Smooth muscle cell (in vitro differentiated cells): Measurements from ENCODE around the gene IFI16. TPM values are rescaled to one million over a fixed set of nuclear protein-coding genes. Genes with fewer than 3 reads are reported as not detected.

Source experiments
- DNase-seq: peaks from one replicate; lab custom pipeline; 2025; ENCODE audit not compliant: unreplicated experiment; lab: John Stamatoyannopoulos, UW
- H2AFZ ChIP-seq: fragments of 200-600 bp; sonication (generic); 2 replicates; pipeline ENCODE4 v1.6.0; 2016; ENCODE audit warnings: antibody characterized with exemption, low read depth, mild to moderate bottlenecking
- H3F3A ChIP-seq: fragments of 200-600 bp; sonication (generic); 2 replicates; pipeline ENCODE4 v1.6.0; 2017; ENCODE audit warnings: antibody characterized with exemption, low read depth
- H3K27ac ChIP-seq: fragments of 200-600 bp; sonication (generic); 2 replicates; pipeline ENCODE4 v1.5.1; 2016; ENCODE audit warnings: low read depth, mild to moderate bottlenecking
- H3K27me3 ChIP-seq: fragments of 200-600 bp; sonication (generic); 2 replicates; pipeline ENCODE4 v1.6.1; 2016; ENCODE audit warnings: low read depth, mild to moderate bottlenecking
- H3K36me3 ChIP-seq: fragments of 200-600 bp; sonication (generic); 2 replicates; pipeline ENCODE4 v1.5.1; 2016; ENCODE audit warnings: low read depth
- H3K4me1 ChIP-seq: fragments of 200-600 bp; sonication (generic); 2 replicates; pipeline ENCODE4 v1.5.1; 2016; ENCODE audit warnings: low read depth
- H3K4me2 ChIP-seq: fragments of 200-600 bp; sonication (generic); 2 replicates; pipeline ENCODE4 v1.6.0; 2016; ENCODE audit warnings: mild to moderate bottlenecking
- H3K4me3 ChIP-seq: fragments of 200-600 bp; sonication (generic); 2 replicates; pipeline ENCODE4 v1.5.1; 2016; ENCODE audit warnings: mild to moderate bottlenecking
- H3K79me2 ChIP-seq: fragments of 200-600 bp; sonication (generic); 2 replicates; pipeline ENCODE4 v1.6.0; 2016; ENCODE audit warnings: low read depth, mild to moderate bottlenecking
- H3K9ac ChIP-seq: fragments of 200-600 bp; sonication (generic); 2 replicates; pipeline ENCODE4 v1.6.0; 2016; ENCODE audit warnings: low read depth
- H3K9me3 ChIP-seq: fragments of 200-600 bp; sonication (generic); replicated peaks from 2 replicates; pipeline ENCODE4 v1.5.1; 2016; ENCODE audit warnings: low read depth
- H4K20me1 ChIP-seq: fragments of 200-600 bp; sonication (generic); 2 replicates; pipeline ENCODE4 v1.6.0; 2016; ENCODE audit warnings: low read depth
- CTCF ChIP-seq: fragments of 200-600 bp; sonication (generic); IDR thresholded peaks from 2 replicates; pipeline ENCODE4 v1.5.1; 2017; ENCODE audit warnings: borderline replicate concordance, mild to moderate bottlenecking, antibody characterized with exemption; ENCODE audit not compliant: insufficient read depth, poor library complexity, severe bottlenecking
- WGBS: methylation state at CpG from one replicate; pipeline ENCODE4 v1.1.7; 2016; ENCODE audit warnings: low lambda C conversion rate; 5-methylcytosine and 5-hydroxymethylcytosine counted together
- polyA plus RNA-seq: library from polyadenylated mRNA; unstranded; fragments of >200 nt; fragmentation: Nextera tagmentation; extraction: Ambion mirVana; gene quantifications from 2 replicates; pipeline ENCODE4 v1.2.1, GENCODE V29; 2016
- total RNA-seq: library from RNA; depleted of rRNA; stranded (reverse); fragments of >200 nt; gene quantifications from 2 replicates; pipeline ENCODE4 v1.2.3, GENCODE V29; 2014

The IFI16 gene
- total and polyA plus RNA-seq, 2 experiments from 2014 or later = 92.1 to 114 TPM

DNA sequence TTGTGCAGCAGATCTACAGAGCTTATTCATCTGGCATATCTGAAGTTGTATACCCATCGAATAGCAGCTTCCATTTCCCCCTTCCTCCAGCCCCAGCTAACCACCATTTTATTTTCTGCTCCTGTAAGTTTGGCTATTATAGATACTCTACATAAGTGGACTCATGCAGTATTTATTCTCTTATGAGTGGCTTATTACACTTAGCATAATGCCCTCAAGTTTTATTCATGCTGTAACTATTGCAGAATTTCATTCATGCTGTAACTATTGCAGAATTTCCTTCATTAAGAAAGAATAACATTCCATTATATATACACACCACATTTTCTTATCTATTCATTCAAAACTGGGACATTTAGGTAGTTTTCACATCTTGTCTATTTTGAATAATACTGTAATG, 30.5 kb upstream of the IFI16 start:
- Histone ChIP-seq H3K27me3 (no peaks in the 10 kb centered on the region), H3K79me2 (no peaks in the 10 kb centered on the region), H3K36me3 (no peaks in the 10 kb centered on the region), H3K27ac (no peak overlapping the region), H3K9ac (no peak overlapping the region), H3K4me1 (no peaks in the 10 kb centered on the region), H3K9me3 (no peaks in the 10 kb centered on the region), H4K20me1 (no peaks in the 10 kb centered on the region), H3K4me2 (no peak overlapping the region), H2AFZ (no peak overlapping the region), H3K4me3 (no peak overlapping the region), H3F3A (no peaks in the 10 kb centered on the region)
- DNase-seq = no peak
- TF ChIP-seq CTCF = no peak
- 85% methylated on average over 1 of the region's 1 CpG for WGBS

DNA sequence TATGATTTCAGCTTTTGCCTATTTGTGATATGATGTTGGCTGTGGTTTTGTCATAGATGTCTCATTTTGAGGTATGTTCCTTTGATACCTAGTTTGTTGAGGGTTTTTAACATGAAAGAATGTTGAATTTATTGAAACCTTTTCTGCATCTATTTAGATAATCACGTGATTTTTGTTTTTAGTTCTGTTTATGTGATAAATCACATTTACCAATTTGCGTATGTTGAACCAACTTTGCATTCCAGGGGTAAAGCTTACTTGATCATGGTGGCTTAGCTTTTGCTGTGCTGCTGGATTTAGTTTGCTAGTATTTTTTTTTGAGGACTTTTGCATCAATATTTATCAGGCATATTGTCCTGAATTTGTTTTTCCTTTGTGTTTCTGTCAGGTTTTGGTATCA, 26.5 kb upstream of the IFI16 start:
- Histone ChIP-seq H2AFZ (no peak overlapping the region), H3K27me3 (no peaks in the 10 kb centered on the region), H3K4me2 (no peak overlapping the region), H3K4me1 (no peaks in the 10 kb centered on the region), H3F3A (no peaks in the 10 kb centered on the region), H4K20me1 (no peaks in the 10 kb centered on the region), H3K36me3 (no peaks in the 10 kb centered on the region), H3K27ac (no peak overlapping the region), H3K9me3 (no peaks in the 10 kb centered on the region), H3K4me3 (no peak overlapping the region), H3K9ac (no peak overlapping the region), H3K79me2 (no peaks in the 10 kb centered on the region)
- WGBS = 73% methylated on average over 2 of the region's 2 CpGs
- no peak for TF ChIP-seq CTCF
- no peak for DNase-seq

DNA sequence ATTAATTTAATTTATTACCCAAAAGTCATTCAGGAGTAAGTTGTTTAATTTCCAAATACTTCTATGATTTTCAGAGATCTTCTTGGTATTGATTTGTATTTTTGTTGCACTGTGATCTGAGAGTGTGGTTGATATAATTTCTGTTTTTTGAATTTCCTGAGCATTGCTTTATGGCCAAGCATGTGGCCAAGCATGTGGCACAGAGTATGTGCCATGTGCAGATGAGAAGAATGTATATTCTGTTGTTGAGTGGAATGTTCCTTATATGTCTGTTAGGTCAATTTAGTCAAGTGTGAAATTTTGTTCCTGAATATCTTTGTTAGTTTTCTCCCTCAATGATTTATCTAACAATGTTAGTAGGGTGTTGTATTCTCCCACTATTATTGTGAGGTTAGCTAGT, 25.3 kb upstream of the IFI16 start:
- H3K9ac ChIP-seq = no peak overlapping the region
- H4K20me1 ChIP-seq = no peaks in the 10 kb centered on the region
- H2AFZ ChIP-seq = no peak overlapping the region
- no peaks in the 10 kb centered on the region for H3K27me3 ChIP-seq
- no peak overlapping the region for H3K4me3 ChIP-seq
- H3K4me2 ChIP-seq = no peak overlapping the region
- no peak for DNase-seq
- H3K79me2 ChIP-seq = no peaks in the 10 kb centered on the region
- H3K9me3 ChIP-seq = no peaks in the 10 kb centered on the region
- H3K4me1 ChIP-seq = no peaks in the 10 kb centered on the region
- H3K27ac ChIP-seq = no peak overlapping the region
- no peak for TF ChIP-seq CTCF
- H3F3A ChIP-seq = no peaks in the 10 kb centered on the region
- H3K36me3 ChIP-seq = no peaks in the 10 kb centered on the region

DNA sequence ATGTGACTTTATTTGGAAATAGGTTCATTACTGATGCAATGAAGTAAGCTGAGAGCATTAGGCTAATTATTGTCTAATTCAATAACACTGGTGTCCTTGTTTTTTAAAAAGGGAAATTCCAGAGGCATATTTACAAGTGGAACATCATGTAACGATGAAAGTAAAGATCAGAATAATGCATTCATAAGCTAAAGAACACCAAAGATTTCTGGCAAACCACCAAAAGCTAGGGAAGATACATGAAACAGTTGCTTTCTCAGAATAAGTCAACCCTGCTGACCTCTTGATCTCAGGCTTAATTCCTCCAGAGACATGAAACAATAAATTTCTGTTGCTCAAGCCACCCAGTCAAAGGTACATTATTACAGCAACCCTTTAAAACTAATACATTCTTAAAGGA, 20.3 kb upstream of the IFI16 start:
- DNase-seq = no peak
- no peak overlapping the region for H3K4me2 ChIP-seq
- H2AFZ ChIP-seq = peak overlapping the region; percentile 28
- H3K4me3 ChIP-seq = no peak overlapping the region
- H4K20me1 ChIP-seq = no peaks in the 10 kb centered on the region
- no peak overlapping the region for H3K9ac ChIP-seq
- H3K4me1 ChIP-seq = no peaks in the 10 kb centered on the region
- no peak overlapping the region for H3K27ac ChIP-seq
- WGBS = 82% methylated on average over 1 of the region's 1 CpG
- no peaks in the 10 kb centered on the region for H3F3A ChIP-seq
- no peaks in the 10 kb centered on the region for H3K79me2 ChIP-seq
- no peaks in the 10 kb centered on the region for H3K36me3 ChIP-seq
- TF ChIP-seq CTCF = no peak
- no peaks in the 10 kb centered on the region for H3K9me3 ChIP-seq
- H3K27me3 ChIP-seq = no peaks in the 10 kb centered on the region
